Skeletal muscle cell (primary cell): ENCODE measurements around the gene IL19.
"Not testable (repeated sequence)": the region's sequence is repeated elsewhere in the genome, so short reads cannot be mapped to it uniquely, and the experiment has no call there.

Experiments used
- DNase-seq: peaks from one replicate; pipeline ENCODE4 v3.0.0-alpha.2; 2010; ENCODE audit warnings: low read depth
- H3K4me3 ChIP-seq: 2 replicates; pipeline ENCODE4 v1.5.1; 2011; ENCODE audit warnings: low read depth, mild to moderate bottlenecking, control low read depth, low read length, moderate library complexity

The IL19 gene

DNA sequence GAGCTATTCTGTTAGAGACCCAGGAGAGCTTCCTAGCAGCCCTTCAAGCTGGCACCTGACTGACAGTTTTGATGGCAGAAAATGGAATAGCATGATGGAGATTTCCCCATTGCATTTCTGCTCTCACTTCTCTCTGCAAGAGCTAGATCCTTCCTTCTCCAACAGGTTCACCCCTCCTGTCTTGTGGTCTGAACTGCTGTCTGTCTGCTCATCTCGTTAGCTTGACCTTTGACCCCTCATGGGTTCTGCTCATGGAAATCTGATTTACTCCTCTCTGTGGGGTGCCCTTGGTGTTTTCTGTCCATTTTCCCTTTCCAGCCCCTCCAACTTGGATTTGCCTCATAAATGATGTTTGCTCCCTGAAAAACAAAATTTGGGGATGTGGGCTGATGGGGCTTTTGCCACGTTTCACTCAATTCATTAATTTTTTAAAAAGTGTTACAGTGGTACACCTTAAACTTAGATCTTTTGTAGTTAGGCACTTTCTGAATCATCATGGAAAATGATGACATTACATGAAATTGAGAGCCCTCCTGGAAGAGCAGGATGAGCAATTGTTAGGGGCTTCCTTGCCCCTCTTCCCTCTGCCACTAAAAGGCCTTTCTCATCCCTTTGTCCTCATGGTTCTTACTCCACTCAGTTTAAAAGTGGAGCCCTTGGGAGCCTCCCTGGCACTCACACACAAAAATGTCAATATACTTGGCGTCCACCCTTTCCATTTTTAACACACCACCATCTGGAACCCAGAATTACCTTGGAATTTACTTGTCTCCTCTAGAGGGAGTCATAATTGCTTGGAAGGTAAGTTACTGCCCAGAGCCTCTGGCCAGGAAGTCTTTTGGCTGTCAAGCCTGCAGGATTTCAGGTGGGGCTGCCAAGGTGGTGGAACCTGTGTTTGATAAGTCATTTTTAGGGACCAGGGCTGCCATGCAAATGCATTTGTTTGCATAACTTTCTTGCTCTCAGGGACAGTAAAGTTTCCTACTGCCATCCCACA, 31.9 kb upstream of the IL19 start:
- DNase-seq: no peak
- H3K4me3 ChIP-seq: no peak overlapping the region

DNA sequence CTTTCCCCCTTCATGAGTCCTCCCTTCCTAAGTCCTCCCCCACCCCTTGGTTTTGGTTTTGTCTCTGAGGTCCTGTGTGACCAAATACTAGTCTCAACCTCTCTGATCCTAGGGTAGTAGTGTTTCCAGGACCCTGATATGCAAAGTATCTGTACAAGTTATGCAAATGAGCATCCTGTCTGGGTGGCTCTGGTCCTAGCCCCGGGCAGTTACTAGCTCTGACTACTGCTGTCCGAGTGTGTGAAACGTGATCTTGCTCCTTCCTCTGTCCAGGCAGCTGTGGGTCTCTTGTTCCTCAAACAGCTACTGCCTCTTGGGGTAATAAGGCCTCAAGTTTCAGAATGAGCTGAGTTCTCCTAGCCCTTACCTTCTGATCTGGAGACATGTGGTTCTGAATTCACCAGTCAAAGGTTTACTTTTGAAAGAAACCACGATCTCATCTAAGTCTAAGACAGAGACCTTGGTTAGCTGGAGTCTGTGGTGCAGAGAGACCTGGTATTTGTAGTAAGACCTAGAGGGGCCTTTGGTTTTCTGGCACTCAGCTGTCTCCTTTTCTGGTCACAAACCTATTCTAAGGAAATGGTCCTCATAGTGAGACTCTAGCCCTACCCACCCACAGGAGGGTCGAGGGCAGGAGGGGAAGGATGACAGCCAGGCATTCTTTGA, 31.0 kb upstream of the IL19 start:
- H3K4me3 ChIP-seq: no peak overlapping the region
- DNase-seq: no peak

DNA sequence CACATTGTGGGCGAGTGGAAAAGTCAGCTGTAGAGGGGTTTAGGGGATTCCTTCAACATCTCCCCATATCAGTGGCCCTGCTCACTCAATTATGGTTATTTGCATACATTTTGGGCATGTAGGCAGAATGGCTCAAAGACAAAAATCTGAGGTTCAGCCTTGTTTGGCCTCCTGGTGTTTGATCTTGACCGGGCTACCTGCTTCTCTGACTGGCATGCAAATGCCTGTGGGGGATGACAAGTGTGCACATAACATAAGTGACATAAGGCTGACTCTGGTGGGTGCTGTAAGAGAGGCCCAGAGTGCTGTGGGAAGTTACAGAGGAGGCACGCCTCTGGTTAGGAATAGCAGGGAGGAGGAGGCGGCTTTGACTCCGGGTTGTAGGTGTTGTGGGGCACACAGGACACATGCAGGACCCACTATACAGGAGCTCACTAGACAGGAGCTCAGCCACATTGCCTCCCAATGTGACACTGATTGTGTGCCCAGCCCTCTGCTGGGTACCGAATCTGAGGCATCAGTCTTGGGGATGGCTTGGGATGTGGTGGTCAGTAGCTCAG, 29.4 kb upstream of the IL19 start:
- H3K4me3 ChIP-seq: no peak overlapping the region
- no peak for DNase-seq

DNA sequence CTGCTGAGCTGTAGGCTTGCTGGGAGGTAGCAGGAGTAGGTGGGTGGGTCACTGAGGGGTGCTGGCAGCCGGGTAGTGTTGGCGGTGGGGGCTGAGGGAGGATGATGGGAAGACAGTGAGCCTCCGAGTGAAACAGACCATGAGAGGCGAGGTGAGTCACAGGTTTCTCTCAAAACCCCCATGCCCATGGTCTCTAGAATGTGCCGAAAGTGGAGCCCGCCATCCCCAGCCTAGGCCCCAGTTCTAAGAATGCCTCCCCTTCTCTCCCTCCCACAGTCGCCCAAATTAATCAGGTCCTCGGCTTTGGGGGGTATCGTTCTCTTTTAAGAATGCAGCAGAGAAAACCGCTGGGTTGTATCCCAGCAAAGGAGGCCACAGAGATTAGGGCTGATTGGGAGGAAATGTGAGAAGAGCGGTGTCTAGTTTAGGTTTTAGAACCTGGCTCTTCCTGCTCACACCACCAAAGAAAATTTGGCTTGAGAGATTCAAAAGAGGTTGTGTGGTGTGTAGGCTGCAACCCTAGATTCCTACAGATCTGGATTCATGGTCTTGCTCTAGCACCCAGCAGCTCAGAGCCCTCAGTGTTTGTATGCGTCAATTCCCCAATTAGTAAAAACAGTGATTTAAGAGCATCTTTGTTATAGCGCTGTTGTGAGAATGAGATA, 27.7 kb upstream of the IL19 start:
- no peak overlapping the region for H3K4me3 ChIP-seq
- DNase-seq: no peak

DNA sequence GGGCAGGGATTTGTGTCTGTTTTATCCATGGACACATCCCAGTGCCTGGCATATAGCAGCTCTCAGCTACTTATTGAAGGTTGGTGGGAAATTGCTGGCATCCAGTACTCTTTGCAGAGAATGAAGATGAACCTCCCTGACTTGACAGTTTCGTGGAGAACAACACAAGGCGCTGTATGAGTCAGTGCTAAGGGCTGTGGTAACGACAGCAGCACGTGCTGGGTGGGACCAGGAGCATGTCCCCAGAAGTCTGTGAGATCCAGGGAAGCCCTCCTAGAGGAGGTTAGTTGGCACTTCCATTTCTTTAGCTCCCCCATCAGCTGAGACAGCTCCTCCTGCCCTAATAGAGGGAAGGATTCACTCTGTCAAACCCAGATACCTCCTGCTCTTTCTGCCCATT, 25.9 kb upstream of the IL19 start:
- DNase-seq: no peak
- no peak overlapping the region for H3K4me3 ChIP-seq

DNA sequence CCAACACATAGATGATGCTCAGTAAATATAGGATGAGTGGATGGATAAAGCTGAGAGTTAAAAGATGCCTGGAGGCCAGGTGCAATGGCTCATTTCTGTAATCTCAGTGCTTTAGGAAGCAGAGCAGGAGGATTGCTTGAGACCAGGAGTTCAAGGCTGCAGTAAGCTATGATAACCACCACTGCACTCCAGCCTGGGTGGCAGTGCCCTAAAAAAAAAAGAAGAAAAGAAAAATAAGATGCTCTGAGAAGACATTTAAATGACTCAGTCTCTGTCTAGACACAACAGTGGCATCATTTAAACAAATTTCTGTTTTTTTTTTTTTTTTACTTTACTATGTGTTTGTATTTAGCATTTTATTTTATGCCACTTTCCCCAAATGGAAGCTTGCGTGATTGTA, 25.3 kb upstream of the IL19 start:
- DNase-seq: no peak
- H3K4me3 ChIP-seq: no peak overlapping the region

DNA sequence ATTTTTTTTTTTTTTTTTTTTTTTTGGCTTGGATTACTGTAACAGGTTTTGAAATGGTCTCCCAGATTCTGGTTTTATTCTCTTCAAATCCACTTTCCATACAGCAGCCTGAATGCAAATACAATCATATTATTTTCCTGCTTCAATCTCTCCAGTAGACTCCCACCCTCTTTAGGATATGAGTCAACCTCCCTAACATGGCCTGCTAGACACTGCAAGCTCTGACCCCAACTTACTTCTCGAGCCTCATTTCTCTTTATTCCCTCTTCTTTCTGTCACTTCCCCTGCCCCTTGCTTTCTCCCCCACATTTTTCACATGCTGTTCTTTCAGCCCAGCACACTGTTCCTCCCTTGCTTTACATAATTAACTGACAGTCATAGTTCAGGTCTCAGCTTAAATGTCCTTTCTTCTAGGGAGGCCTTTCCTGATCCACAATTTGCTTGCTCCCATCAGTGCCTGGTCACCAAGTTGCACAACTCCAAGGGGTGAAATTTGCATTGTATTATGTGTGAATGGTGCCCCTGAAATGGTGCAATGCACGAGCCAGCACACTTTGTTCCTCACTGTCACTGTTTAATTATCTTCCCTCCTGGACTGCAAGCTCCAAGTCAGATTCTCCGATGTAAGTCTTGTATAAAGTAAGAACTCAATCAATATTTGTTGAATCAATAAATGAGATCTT, 22.1 kb upstream of the IL19 start:
- no peak overlapping the region for H3K4me3 ChIP-seq
- no peak for DNase-seq

DNA sequence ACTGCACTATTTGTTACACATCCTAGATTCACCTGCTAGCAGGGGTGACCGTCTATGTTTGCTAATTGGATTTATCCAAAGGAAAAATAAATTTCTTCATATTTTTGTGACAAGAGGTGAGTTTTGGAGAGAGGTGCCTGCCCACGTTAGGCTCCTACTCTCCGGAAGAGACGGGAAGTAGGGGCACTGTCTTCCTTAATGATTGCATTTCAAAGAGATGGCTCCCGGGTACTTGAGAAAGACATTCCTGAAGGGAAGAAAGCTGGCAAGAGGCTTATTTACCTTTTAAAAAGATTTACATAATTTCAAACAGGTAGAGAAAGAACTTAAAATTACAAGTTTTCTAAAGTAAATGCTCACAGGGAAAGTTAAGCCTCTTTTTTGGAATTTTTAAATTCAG, 18.7 kb upstream of the IL19 start:
- no peak overlapping the region for H3K4me3 ChIP-seq
- no peak for DNase-seq

DNA sequence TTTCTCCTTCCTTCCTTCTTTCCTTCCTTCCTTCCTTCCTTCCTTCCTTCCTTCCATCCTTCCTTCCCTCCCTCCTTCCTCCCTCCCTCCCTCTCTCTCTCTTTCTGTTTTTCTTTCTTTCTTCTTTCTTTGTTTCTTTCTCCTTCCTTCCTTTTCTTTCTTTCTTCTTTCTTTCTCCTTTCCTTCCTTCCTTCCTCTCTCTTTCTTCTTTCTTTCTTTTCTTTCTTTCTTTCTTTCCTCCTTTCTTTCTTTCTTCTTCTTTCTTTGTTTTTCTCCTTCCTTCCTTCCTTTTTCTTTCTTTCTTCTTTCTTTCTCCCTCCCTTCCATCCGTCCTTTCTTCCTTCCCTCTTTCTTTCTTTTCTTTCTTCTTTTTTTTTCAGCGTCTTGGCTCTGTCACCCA, 18.1 kb upstream of the IL19 start:
- no peak overlapping the region for H3K4me3 ChIP-seq
- no peak for DNase-seq

DNA sequence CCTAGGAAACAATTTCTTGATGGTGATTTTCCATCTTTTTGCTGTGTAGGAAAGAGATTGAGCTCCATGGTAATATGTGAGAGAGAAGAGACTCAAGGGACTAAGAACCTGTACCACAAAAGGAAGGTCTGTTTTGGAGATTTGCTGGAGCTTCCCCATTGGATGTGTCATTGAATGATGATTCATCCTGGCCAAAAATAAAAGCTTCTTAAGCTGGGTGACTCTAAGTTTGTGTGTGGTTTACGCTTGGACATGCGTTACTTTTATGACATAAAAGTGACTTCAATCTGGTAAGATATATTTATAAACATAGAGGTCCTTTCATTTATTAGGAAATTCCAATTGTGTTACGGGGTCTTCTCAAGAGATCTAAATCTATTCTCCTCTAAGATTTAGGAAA, 17.4 kb upstream of the IL19 start:
- no peak for DNase-seq
- H3K4me3 ChIP-seq: no peak overlapping the region

DNA sequence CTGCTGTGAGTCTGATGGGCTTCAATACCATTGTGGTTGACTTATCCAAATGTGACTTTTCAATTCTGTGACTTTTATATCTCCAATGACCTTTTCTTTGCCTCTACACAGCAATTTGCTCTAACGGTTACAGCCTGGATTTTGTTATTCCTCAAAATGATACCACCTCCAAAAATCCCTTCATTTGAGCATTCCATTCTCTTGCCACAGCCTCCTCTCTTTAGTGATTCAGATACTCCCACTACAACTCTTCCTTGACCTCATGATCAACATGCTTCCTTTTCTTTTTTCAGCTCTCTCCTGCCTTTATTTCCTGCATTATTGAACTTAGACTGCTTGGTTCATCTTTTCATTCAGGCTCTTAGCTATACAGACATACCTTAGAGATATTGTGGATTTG, 16.6 kb upstream of the IL19 start:
- DNase-seq: no peak
- no peak overlapping the region for H3K4me3 ChIP-seq

DNA sequence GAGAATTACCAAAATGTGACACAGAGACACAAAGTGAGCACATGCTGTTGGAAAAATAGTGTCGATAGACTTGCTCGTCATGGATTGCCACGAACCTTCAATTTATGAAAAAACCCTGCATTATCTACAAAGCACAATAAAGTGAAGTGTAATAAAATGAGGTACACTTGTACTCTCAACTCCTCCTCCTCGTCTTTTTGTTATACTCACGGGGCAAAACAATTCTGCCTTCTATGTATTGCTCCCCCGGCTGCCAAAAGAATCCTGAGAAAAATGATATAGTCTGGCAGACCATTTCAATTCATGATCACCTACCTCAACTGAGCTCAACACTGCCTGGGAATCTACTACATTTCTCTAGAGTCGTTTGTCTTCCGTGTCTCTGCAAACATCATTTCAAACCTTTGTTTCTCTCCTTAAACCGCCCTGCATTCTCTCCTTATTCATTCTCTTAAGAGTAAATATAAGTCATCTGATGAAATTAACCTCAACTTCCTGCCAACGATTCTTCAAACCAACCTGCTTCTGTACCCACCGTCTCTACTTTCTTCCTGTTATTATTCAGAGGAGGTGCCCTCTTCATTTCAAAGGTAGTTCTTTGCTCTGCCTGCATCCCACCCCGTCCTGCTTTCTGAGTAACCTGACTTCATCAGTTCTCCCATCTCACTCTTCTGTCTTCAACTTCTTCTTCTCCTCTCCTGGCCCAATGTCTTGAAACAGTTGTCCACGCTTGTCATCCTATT, 12.9 kb upstream of the IL19 start:
- no peak overlapping the region for H3K4me3 ChIP-seq
- DNase-seq: no peak

DNA sequence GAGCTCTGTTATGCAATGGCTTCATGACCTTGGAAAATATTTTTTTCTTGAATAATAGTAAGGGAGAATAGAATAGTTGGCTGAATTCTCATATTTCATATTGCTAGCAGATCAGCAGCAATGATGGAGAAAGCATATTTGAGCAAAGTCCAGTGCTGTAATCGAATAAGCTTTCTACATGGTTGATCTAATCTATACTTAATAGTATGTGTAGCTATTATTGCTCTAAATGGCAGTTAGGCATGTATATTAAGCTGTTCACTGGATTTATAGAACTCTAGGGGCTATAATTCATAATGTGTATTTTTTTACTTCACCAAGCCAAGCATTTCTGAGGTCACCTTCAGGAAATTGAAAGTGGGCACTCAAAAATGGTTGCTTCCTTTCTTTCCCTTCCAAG, 10.0 kb upstream of the IL19 start:
- DNase-seq: no peak
- no peak overlapping the region for H3K4me3 ChIP-seq

DNA sequence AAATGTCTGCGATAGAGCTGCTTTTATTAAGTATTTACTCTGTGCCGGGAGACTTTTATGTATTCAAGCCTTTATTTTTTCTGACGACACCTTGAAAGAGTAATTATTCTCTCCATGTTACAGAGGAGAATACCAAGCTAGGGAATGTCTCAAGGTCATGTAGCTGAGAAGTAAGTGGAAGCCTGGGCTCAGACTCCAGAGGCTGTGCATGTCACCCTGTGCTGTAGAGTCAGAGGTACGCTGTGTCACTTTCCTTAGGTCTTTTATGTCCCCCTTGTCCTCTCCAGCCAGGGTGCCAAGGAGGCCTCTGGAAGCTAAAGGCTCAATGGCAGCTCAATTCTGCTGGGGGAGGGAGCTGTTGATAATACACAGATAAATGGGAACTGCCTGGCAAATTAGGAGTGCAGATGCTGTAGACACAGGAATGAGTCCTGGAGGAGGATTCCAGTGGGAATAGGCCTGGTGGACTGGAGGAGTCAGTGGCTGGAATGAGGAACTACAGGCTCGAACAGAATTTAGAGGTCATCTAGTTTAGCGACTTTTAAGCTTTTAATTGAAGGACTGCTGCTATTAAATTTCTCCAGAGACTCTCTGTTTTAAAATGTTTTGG, 9.3 kb upstream of the IL19 start:
- DNase-seq: no peak
- H3K4me3 ChIP-seq: no peak overlapping the region

DNA sequence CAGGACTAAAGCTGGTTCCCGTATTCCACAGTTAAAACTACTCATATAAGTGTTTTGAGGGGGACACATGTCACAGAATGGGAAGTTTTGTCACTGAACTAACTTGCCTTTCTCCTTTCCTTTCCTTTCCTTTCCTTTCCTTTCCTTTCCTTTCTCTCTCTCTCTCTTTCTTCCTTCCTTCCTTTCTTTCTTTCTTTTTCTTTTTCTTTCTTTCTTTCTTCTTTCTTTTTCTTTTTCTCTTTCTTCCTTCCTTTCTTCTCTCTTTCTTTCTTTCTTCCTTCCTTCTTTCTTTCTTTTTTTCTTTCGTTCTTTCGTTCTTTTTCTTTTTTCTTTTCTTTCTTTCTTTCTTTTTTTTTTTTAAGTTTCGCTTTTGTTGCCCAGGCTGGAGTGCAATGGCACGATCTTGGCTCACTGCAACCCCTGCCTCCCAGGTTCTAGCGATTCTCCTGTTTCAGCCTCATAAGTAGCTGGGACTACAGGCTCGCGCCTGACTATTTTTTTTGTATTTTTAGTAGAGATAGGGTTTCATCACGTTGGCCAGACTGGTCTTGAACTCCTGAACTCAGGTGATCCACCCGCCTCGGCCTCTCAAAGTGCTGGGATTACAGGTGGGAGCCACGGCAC, 7.7 kb upstream of the IL19 start:
- not testable (repeated sequence) for DNase-seq, H3K4me3 ChIP-seq

DNA sequence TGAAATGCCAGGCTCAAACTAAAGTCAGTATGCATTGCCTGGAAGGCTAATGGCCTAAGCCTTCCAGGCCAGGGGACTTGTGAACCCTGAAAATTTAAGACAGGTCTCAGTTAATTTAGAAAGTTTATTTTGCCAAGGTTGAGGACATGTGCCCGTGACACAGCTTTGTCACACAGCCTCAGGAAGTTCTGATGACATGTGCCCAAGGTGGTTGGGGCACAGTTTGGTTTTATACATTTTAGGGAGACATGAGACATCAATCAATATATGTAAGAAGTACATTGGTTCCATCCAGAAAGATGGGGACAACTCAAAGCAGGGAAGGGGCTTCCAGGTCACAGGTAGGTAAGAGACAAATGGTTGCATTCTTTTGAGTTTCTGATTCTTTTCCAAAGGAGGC, 4.8 kb upstream of the IL19 start:
- not testable (repeated sequence) for H3K4me3 ChIP-seq, DNase-seq

DNA sequence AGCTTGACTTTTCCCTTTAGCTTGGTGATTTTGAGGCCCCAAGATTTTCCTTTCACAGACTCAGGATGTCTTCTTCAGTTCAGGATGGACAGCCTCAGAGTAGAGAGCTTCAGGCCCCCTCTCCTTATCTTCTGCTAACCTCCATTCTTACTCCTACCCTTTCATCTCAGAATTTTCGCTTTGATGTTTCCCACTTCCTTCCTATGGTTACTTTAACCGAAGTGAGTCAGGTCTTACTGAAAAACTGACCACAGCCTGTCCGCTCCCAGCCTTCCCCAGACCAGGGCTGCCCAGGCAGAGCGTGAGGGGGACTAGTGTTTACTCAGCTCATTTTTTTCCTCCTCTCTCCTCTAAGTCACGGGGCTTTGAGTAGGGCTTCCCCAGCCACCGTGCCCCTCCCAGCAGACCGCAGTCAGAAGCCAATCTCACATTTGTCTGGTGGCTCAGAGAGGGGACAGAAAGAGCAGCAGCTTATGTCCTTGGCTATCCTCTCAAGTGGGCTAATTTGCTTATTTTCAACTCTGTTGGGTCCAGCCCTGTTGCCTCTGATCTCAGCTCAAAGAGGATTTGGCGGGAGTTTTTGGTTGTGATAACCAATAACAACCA, 4.2 kb upstream of the IL19 start:
- no peak overlapping the region for H3K4me3 ChIP-seq
- DNase-seq: peak; percentile 31
